B cell (primary cell): ENCODE data around the gene HPN. TPM values are rescaled to one million over a fixed set of nuclear protein-coding genes. Genes with fewer than 3 reads are reported as not detected.

Source experiments
- ATAC-seq: fragments of 200-7000 bp; cut with Tn5 transposase; one replicate; pipeline ENCODE4 v1.10.0; 2021; ENCODE audit warnings: low read depth, mild to moderate bottlenecking, moderate number of reproducible peaks, moderate library complexity
- CTCF ChIA-PET: fragments of 350-600 bp; sonication (Branson Sonifier 250); formaldehyde crosslinking; loops from one replicate; lab custom pipeline; 2021; ENCODE audit warnings: antibody characterized with exemption, inconsistent platforms; lab: Charles Lee
- POLR2A ChIA-PET: fragments of 350-600 bp; sonication (Branson Sonifier 250); formaldehyde crosslinking; loops from one replicate; lab custom pipeline; 2021; ENCODE audit warnings: antibody characterized with exemption; lab: Charles Lee
- DNase-seq: peaks from one replicate; pipeline ENCODE4 v3.0.0; 2013
- H2AFZ ChIP-seq: 2 replicates; pipeline ENCODE4 v1.6.1; 2012; ENCODE audit warnings: mild to moderate bottlenecking, low read depth, low read length; ENCODE audit not compliant: insufficient read depth, poor library complexity, severe bottlenecking
- H3K27ac ChIP-seq, 2 donors: 1 replicate in 1 of 2; 2 replicates in 1 of 2; pipeline ENCODE4 v1.5.1; 2012 to 2013; ENCODE audit warnings: low read length in 2 of 2, mild to moderate bottlenecking in 2 of 2, moderate library complexity in 1 of 2
- H3K27me3 ChIP-seq, 4 experiments: fragments of 200-600 bp in 1 of 4; sonication (generic) in 1 of 4; replicated peaks in 1 of 4; 1 replicate in 2 of 4; 2 replicates in 2 of 4; pipeline versions ENCODE4 v1.6.1 to v1.7.0; 2013 to 2016; ENCODE audit warnings: low read length in 3 of 4, mild to moderate bottlenecking in 2 of 4, mixed read lengths in 1 of 4, moderate library complexity in 1 of 4; ENCODE audit not compliant: insufficient read depth in 4 of 4, control insufficient read depth in 3 of 4; ENCODE audit errors: control extremely low read depth in 1 of 4
- H3K36me3 ChIP-seq, 2 experiments: replicated peaks in 1 of 2; 1 replicate in 1 of 2; 2 replicates in 1 of 2; pipeline versions ENCODE4 v1.6.1 to v1.7.1; 2013; ENCODE audit warnings: low read length in 1 of 2; ENCODE audit not compliant: insufficient read depth in 2 of 2, control insufficient read depth in 1 of 2; ENCODE audit errors: control extremely low read depth in 1 of 2, extremely low read depth in 1 of 2
- H3K4me1 ChIP-seq, 2 donors: fragments of 200-600 bp in 1 of 2; sonication (generic) in 1 of 2; 1 replicate in 1 of 2; 2 replicates in 1 of 2; pipeline versions ENCODE4 v1.5.1 to v1.6.1; 2013 to 2017; ENCODE audit warnings: low read length in 2 of 2; ENCODE audit not compliant: control insufficient read depth in 2 of 2, insufficient read depth in 2 of 2
- H3K4me2 ChIP-seq: replicated peaks from 2 replicates; pipeline ENCODE3; 2012; ENCODE audit warnings: mild to moderate bottlenecking, low read depth, low read length; ENCODE audit not compliant: poor library complexity, severe bottlenecking
- H3K4me3 ChIP-seq, 5 experiments: fragments of 200-600 bp in 1 of 5; sonication (generic) in 1 of 5; 1 replicate in 3 of 5; 2 replicates in 2 of 5; pipeline versions ENCODE4 v1.5.1 to v1.7.0; 2011 to 2016; ENCODE audit warnings: low read length in 4 of 5, mild to moderate bottlenecking in 4 of 5, low read depth in 2 of 5, control low read depth in 1 of 5, moderate library complexity in 1 of 5; ENCODE audit not compliant: insufficient read depth in 1 of 5; ENCODE audit errors: control extremely low read depth in 1 of 5, extremely low read depth in 1 of 5
- H3K79me2 ChIP-seq: fragments of 200-600 bp; sonication (generic); one replicate; pipeline ENCODE4 v1.6.0; 2016; ENCODE audit warnings: low read length; ENCODE audit not compliant: control insufficient read depth, insufficient read depth
- H3K9ac ChIP-seq: fragments of 200-600 bp; sonication (generic); 2 replicates; pipeline ENCODE4 v1.6.1; 2017; ENCODE audit warnings: mild to moderate bottlenecking, low read length, moderate library complexity
- H3K9me3 ChIP-seq, 3 donors: one replicate each; pipeline versions ENCODE4 v1.6.1 to v1.7.1; 2013; ENCODE audit warnings: low read length in 2 of 3; ENCODE audit not compliant: control insufficient read depth in 2 of 3, insufficient read depth in 1 of 3; ENCODE audit errors: control extremely low read depth in 1 of 3
- H4K20me1 ChIP-seq: 2 replicates; pipeline ENCODE4 v1.6.0; 2012; ENCODE audit warnings: mild to moderate bottlenecking, low read length; ENCODE audit not compliant: insufficient read depth, control insufficient read depth, poor library complexity, severe bottlenecking
- H3K27ac Mint-ChIP-seq: one replicate; pipeline ENCODE4 v1.8.0; 2021; ENCODE audit warnings: mixed read lengths
- H3K27me3 Mint-ChIP-seq: one replicate; pipeline ENCODE4 v1.8.0; 2021; ENCODE audit warnings: mixed read lengths
- H3K4me1 Mint-ChIP-seq: one replicate; pipeline ENCODE4 v1.8.0; 2021; ENCODE audit warnings: mixed read lengths
- H3K4me3 Mint-ChIP-seq: one replicate; pipeline ENCODE4 v1.8.0; 2021; ENCODE audit warnings: mixed read lengths
- H3K9me3 Mint-ChIP-seq: one replicate; pipeline ENCODE4 v1.8.0; 2022; ENCODE audit warnings: mixed read lengths; ENCODE audit not compliant: insufficient read depth
- CTCF ChIP-seq: fragments of 200-600 bp; IDR thresholded peaks from one replicate; pipeline ENCODE4 v1.8.0; 2022; ENCODE audit warnings: antibody characterized with exemption, mild to moderate bottlenecking
- EZH2 ChIP-seq: IDR thresholded peaks from 2 replicates; pipeline ENCODE4 v1.6.1; 2012; ENCODE audit warnings: borderline replicate concordance, low read depth, mild to moderate bottlenecking, moderate library complexity, low read length; ENCODE audit not compliant: insufficient read depth, poor library complexity, severe bottlenecking
- WGBS: methylation state at CpG from one replicate; pipeline ENCODE4 v1.1.5; 2013; ENCODE audit warnings: missing lambda C conversion rate; ENCODE audit not compliant: insufficient coverage; 5-methylcytosine and 5-hydroxymethylcytosine counted together
- intact Hi-C: fragments of 100-400 bp; cut with micrococcal nuclease; formaldehyde crosslinking; loops from one replicate; pipeline ENCODE4 v1.10.0; 2022
- polyA plus RNA-seq: library from polyadenylated mRNA; depleted of rRNA; stranded (reverse); fragments of >200 nt; gene quantifications from 2 replicates; pipeline ENCODE4 v1.2.3, GENCODE V29; 2012
- total RNA-seq, 2 donors: library from RNA; stranded (reverse); fragments of 120-200 nt in 1 of 2; gene quantifications; 1 replicate in 1 of 2; 2 replicates in 1 of 2; pipeline versions ENCODE4 v1.2.3 to v1.2.4, GENCODE V29; 2013 to 2022

The HPN gene
- total and polyA plus RNA-seq, 2 donors (not counting 1 experiment from before 2014, with no cell fraction given) = 0.30 TPM; not detected in 1

DNA sequence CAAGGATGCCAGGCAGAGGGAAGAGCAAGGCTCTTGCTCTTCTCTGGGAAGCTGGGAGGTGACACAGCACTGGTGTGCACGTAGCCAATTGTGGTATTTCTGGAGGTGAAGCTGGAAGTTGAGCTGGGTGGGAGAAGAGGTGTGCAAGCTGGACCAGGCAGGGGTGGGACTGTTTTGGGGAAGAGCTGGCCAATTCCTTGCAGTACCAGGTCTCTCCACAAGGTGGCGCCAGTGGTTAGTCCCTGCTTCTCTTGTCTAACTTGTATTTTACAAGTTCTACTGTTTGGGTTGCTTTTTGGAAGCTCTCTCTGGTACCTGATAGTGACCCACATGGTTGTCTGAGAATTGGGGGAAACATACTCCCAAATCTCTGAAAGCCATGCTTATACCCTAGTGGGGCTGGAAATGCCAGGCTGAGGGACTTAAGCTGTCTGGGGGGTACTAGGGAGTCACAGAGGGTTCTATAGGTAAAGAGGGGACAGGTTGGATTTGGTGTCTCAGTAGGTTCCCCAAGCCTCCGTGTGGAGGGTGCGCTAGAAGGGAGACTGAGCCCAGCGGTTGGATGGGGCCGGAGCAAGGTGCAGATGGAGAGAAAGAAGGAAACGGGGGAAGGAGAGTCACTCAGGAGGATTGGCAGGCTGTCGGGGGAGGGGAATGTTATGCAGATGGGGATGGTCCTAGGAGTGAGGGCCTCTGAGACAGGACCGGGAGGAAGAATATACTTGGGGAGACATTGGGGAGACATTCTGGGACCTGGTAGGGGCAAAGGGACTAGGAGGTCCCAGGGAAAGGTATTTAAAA lies 3.0 kb downstream of the HPN start:
- Histone ChIP-seq H3K4me3 (no peak overlapping the region), H4K20me1 (no peaks in the 10 kb centered on the region), H3K27me3 (peaks cover 0 to 22% (median 7%) of the 10 kb centered on the region in 4 experiments), H3K4me2 (no peak overlapping the region), H3K27ac (no peak overlapping the region), H3K9me3 (no peaks in the 10 kb centered on the region), H3K36me3 (no peaks in the 10 kb centered on the region), H3K79me2 (no peaks in the 10 kb centered on the region), H2AFZ (no peak overlapping the region), H3K4me1 (peaks cover 27 to 35% of the 10 kb centered on the region in 2 donors), H3K9ac (no peak overlapping the region)
- H3K27me3 Mint-ChIP-seq = peaks cover 14% of the 10 kb centered on the region
- ChIA-PET POLR2A (no interaction called here), CTCF (interaction anchor here (0.8 to 2.9 kb wide), 14 partner anchors 11 to 308 kb away, joined by 3 to 16 read pairs (median 4); no protein-coding TSS in a partner anchor)
- DNase-seq (peak; percentile 63), ATAC-seq (no peak)
- no peak for TF ChIP-seq EZH2
- TF ChIP-seq CTCF = peak; percentile 94
- peak overlapping the region; percentile 32 for H3K27ac Mint-ChIP-seq
- 59% methylated on average over 9 of the region's 9 CpGs for WGBS
- intact Hi-C loops = loop anchor here (1.0 kb wide), 2 partner anchors 46 to 71 kb away; no protein-coding TSS in a partner anchor
- peaks cover 35% of the 10 kb centered on the region for H3K4me1 Mint-ChIP-seq
- no peaks in the 10 kb centered on the region for H3K9me3 Mint-ChIP-seq
- H3K4me3 Mint-ChIP-seq = no peak overlapping the region
